ENCODE results near the gene STK33. TPM values are rescaled to one million over a fixed set of nuclear protein-coding genes. Genes with fewer than 3 reads are reported as not detected.

STK33 gene
- total and polyA plus RNA-seq, 12 donors: 6.9 to 37.9 (median 30.1) TPM

- no peak for ATAC-seq
- WGBS, 2 donors: 85 to 90% methylated on average over 10 of the region's 10 CpGs
- no peak for TF ChIP-seq CTCF (IDR thresholded peaks at IDR 0.05)
- no peaks in the 10 kb centered on the region for H3K9me3 ChIP-seq
- no peak overlapping the region for H3K27ac ChIP-seq
- H3K36me3 ChIP-seq: no peaks in the 10 kb centered on the region
- H3K4me3 ChIP-seq: no peak overlapping the region
- intact Hi-C loops (cut with DNase I): no loop called here
- no peak for DNase-seq
- H3K4me1 ChIP-seq: no peaks in the 10 kb centered on the region
- H3K27me3 ChIP-seq: no peaks in the 10 kb centered on the region
Observed at GRCh38 chr11:8373519-8374432, 220.3 kb downstream of the STK33 start.

GRCh38 chr11:8372641-8373381 lies 221.2 kb downstream of the STK33 start:
- no peaks in the 10 kb centered on the region for H3K9me3 ChIP-seq
- TF ChIP-seq CTCF (IDR thresholded peaks at IDR 0.05): no peak
- H3K27ac ChIP-seq: no peak overlapping the region
- no peaks in the 10 kb centered on the region for H3K36me3 ChIP-seq
- WGBS, 2 donors: 94 to 96% methylated on average over 12 of the region's 12 CpGs
- no peaks in the 10 kb centered on the region for H3K27me3 ChIP-seq
- intact Hi-C loops (cut with DNase I): no loop called here
- DNase-seq (no peak), ATAC-seq (no peak)
- no peaks in the 10 kb centered on the region for H3K4me1 ChIP-seq
- H3K4me3 ChIP-seq: no peak overlapping the region

GRCh38 chr11:8371516-8371884 lies 222.5 kb downstream of the STK33 start:
- 59 to 63% methylated on average over 1 of the region's 1 CpG for WGBS, 2 donors
- no peak overlapping the region for H3K4me3 ChIP-seq
- no peaks in the 10 kb centered on the region for H3K9me3 ChIP-seq
- H3K27ac ChIP-seq: no peak overlapping the region
- no peaks in the 10 kb centered on the region for H3K27me3 ChIP-seq
- intact Hi-C loops (cut with DNase I): no loop called here
- ATAC-seq (no peak), DNase-seq (no peak)
- no peak for TF ChIP-seq CTCF (IDR thresholded peaks at IDR 0.05)
- H3K4me1 ChIP-seq: no peaks in the 10 kb centered on the region
- no peaks in the 10 kb centered on the region for H3K36me3 ChIP-seq

- Histone ChIP-seq H3K36me3 (no peaks in the 10 kb centered on the region), H3K9me3 (no peaks in the 10 kb centered on the region), H3K27ac (no peak overlapping the region), H3K4me1 (no peaks in the 10 kb centered on the region), H3K27me3 (no peaks in the 10 kb centered on the region), H3K4me3 (no peak overlapping the region)
- ATAC-seq: no peak
- intact Hi-C loops (cut with DNase I): no loop called here
- WGBS, 2 donors: 88 to 91% methylated on average over 8 of the region's 8 CpGs
- no peak for DNase-seq
- no peak for TF ChIP-seq CTCF (IDR thresholded peaks at IDR 0.05)
Observed at GRCh38 chr11:8370812-8371515, 223.1 kb downstream of the STK33 start.

Data from heart right ventricle (tissue), 16 donors.